Measurements from ENCODE around the gene UNG. TPM values are rescaled to one million over a fixed set of nuclear protein-coding genes. Genes with fewer than 3 reads are reported as not detected.
A peak's percentile ranks its signal among the peaks of the same experiment; 100 is the strongest.

UNG gene
- total and polyA plus RNA-seq, 2 experiments from 2014 or later: 27.3 to 32.7 TPM

- Histone ChIP-seq H2AFZ (no peak overlapping the region), H3K4me3 (no peak overlapping the region), H3K9me2 (ENCODE audit: insufficient read depth) (no peaks in the 10 kb centered on the region), H3K4me2 (ENCODE audit: unreplicated experiment) (no peak overlapping the region), H3K79me2 (ENCODE audit: insufficient read depth) (peaks cover 19% of the 10 kb centered on the region), H3K9ac (no peak overlapping the region), H4K20me1 (ENCODE audit: insufficient read depth) (no peaks in the 10 kb centered on the region), H3K9me3 (ENCODE audit: low read depth) (no peaks in the 10 kb centered on the region), H3K27me3 (replicated peaks; ENCODE audit: insufficient read depth) (no peaks in the 10 kb centered on the region), H3K4me1 (ENCODE audit: insufficient read depth) (peaks cover 16% of the 10 kb centered on the region), H3K27ac (no peak overlapping the region), H3K36me3 (ENCODE audit: low read depth) (peaks cover 20% of the 10 kb centered on the region), H3F3A (ENCODE audit: insufficient read depth) (0 out of 2 replicates have a peak, but pooled peaks cover 5% of the 10 kb centered on the region)
- DNase-seq: no peak
- TF ChIP-seq EZH2 (IDR thresholded peaks at IDR 0.05; ENCODE audit: insufficient read depth, poor library complexity, severe bottlenecking): no peak
- no peak for TF ChIP-seq EZH2phosphoT487 (IDR thresholded peaks at IDR 0.05; ENCODE audit: insufficient read depth, low read depth)
- 88 to 91% methylated on average over 7 of the region's 7 CpGs for WGBS, 2 experiments (ENCODE audit: low coverage in 1 of 2, low lambda C conversion rate in 2 of 2, missing lambda C conversion rate in 2 of 2)
- in situ Hi-C loops (cut with MboI): loop anchor here (10.0 kb wide), 1 partner anchor 525 kb away; the partner anchor contains the start of genes ISCU and SART3
Observed at GRCh38 chr12:109089683-109090082, 7.7 kb upstream of the UNG start.

- Histone ChIP-seq H3K27ac (0 out of 2 replicates have a peak overlapping the region, but pooled peaks have one; percentile 43), H3K9me2 (ENCODE audit: insufficient read depth) (no peaks in the 10 kb centered on the region), H3K4me3 (peak overlapping the region; percentile 82), H3K36me3 (ENCODE audit: low read depth) (peaks cover 6% of the 10 kb centered on the region; the same call in 1 of the 2 replicates), H3K4me1 (ENCODE audit: insufficient read depth) (peaks cover 16% of the 10 kb centered on the region), H3F3A (ENCODE audit: insufficient read depth) (no peaks in the 10 kb centered on the region), H3K9me3 (ENCODE audit: low read depth) (no peaks in the 10 kb centered on the region), H2AFZ (peak overlapping the region; percentile 93), H3K79me2 (ENCODE audit: insufficient read depth) (peaks cover 19% of the 10 kb centered on the region), H4K20me1 (ENCODE audit: insufficient read depth) (no peaks in the 10 kb centered on the region), H3K4me2 (ENCODE audit: unreplicated experiment) (peak overlapping the region; percentile 95), H3K9ac (peak overlapping the region; percentile 87), H3K27me3 (replicated peaks; ENCODE audit: insufficient read depth) (no peaks in the 10 kb centered on the region)
- in situ Hi-C loops (cut with MboI): loop anchor here (10.0 kb wide), 1 partner anchor 528 kb away; the partner anchor contains the start of genes ISCU and SART3
- 51 to 55% methylated on average over 6 of the region's 6 CpGs for WGBS, 2 experiments (ENCODE audit: low coverage in 1 of 2, low lambda C conversion rate in 2 of 2, missing lambda C conversion rate in 2 of 2)
- TF ChIP-seq EZH2phosphoT487 (IDR thresholded peaks at IDR 0.05; ENCODE audit: insufficient read depth, low read depth): no peak
- TF ChIP-seq EZH2 (IDR thresholded peaks at IDR 0.05; ENCODE audit: insufficient read depth, poor library complexity, severe bottlenecking): no peak
- no peak for DNase-seq
Observed at GRCh38 chr12:109092497-109093021, 4.8 kb upstream of the UNG start.

- Histone ChIP-seq H3K9me2 (ENCODE audit: insufficient read depth) (no peaks in the 10 kb centered on the region), H3K4me3 (peak within 1 kb of the TSS; percentile 82), H3K27ac (peak within 1 kb of the TSS; percentile 43), H3K27me3 (replicated peaks; ENCODE audit: insufficient read depth) (no peaks in the 10 kb centered on the region), H3K4me1 (ENCODE audit: insufficient read depth) (peaks cover 16% of the 10 kb centered on the region), H3K79me2 (ENCODE audit: insufficient read depth) (peaks cover 19% of the 10 kb centered on the region), H3K4me2 (ENCODE audit: unreplicated experiment) (peak within 1 kb of the TSS; percentile 95), H3K9ac (peak within 1 kb of the TSS; percentile 87), H3F3A (ENCODE audit: insufficient read depth) (no peaks in the 10 kb centered on the region), H4K20me1 (ENCODE audit: insufficient read depth) (no peaks in the 10 kb centered on the region), H2AFZ (peak within 1 kb of the TSS; percentile 93), H3K9me3 (ENCODE audit: low read depth) (no peaks in the 10 kb centered on the region), H3K36me3 (ENCODE audit: low read depth) (no peaks in the 10 kb centered on the region)
- WGBS, 2 experiments (ENCODE audit: low coverage in 1 of 2, low lambda C conversion rate in 2 of 2, missing lambda C conversion rate in 2 of 2): 9 to 11% methylated on average over 36 to 45 of the region's 45 CpGs
- in situ Hi-C loops (cut with MboI): loop anchor here (10.0 kb wide), 1 partner anchor 528 kb away; the partner anchor contains the start of genes ISCU and SART3
- DNase-seq: peak; percentile 96
- TF ChIP-seq EZH2phosphoT487 (IDR thresholded peaks at IDR 0.05; ENCODE audit: insufficient read depth, low read depth) (no peak), EZH2 (IDR thresholded peaks at IDR 0.05; ENCODE audit: insufficient read depth, poor library complexity, severe bottlenecking) (no peak)
Observed at GRCh38 chr12:109093022-109093918, 4.1 kb upstream of the UNG start, which contains the start of gene ALKBH2. TSS of gene ALKBH2 (minus strand) at chr12:109093472. CDS start at chr12:109092786, 686 bp downstream.

GRCh38 chr12:109097140-109097434, 310 bp upstream of the UNG start:
- peaks cover 28% of the 10 kb centered on the region for H3K4me1 ChIP-seq (ENCODE audit: insufficient read depth)

More at GRCh38 chr12:109097140-109097434, 310 bp upstream of the UNG start:
- Histone ChIP-seq H2AFZ (peak overlapping the region; percentile 66), H4K20me1 (ENCODE audit: insufficient read depth) (no peaks in the 10 kb centered on the region), H3K27me3 (replicated peaks; ENCODE audit: insufficient read depth) (no peaks in the 10 kb centered on the region), H3K27ac (no peak overlapping the region), H3K9me3 (ENCODE audit: low read depth) (no peaks in the 10 kb centered on the region), H3K4me3 (peak overlapping the region; percentile 80), H3K36me3 (ENCODE audit: low read depth) (no peaks in the 10 kb centered on the region), H3K9ac (peak overlapping the region; percentile 66), H3K79me2 (ENCODE audit: insufficient read depth) (peaks cover 35% of the 10 kb centered on the region), H3K9me2 (ENCODE audit: insufficient read depth) (no peaks in the 10 kb centered on the region), H3F3A (ENCODE audit: insufficient read depth) (peaks cover 17% of the 10 kb centered on the region), H3K4me2 (ENCODE audit: unreplicated experiment) (peak overlapping the region; percentile 74)
- WGBS, 2 experiments (ENCODE audit: low coverage in 1 of 2, low lambda C conversion rate in 2 of 2, missing lambda C conversion rate in 2 of 2): 19 to 23% methylated on average over 10 to 11 of the region's 11 CpGs
- TF ChIP-seq EZH2 (IDR thresholded peaks at IDR 0.05; ENCODE audit: insufficient read depth, poor library complexity, severe bottlenecking): no peak
- TF ChIP-seq EZH2phosphoT487 (IDR thresholded peaks at IDR 0.05; ENCODE audit: insufficient read depth, low read depth): no peak
- in situ Hi-C loops (cut with MboI): loop anchor here (10.0 kb wide), 1 partner anchor 532 kb away; the partner anchor contains the start of genes ISCU and SART3
- DNase-seq: no peak

Measured in GM23248 (cell line).